H1 (cell line): ENCODE results near the gene FAM177B. TPM values are rescaled to one million over a fixed set of nuclear protein-coding genes. Genes with fewer than 3 reads are reported as not detected.

Source experiments
- CTCF ChIA-PET: fragments of 300-600 bp; sonication (Branson Sonifier 250); formaldehyde crosslinking; loops from one replicate; lab custom pipeline; 2021; ENCODE audit not compliant: partially characterized antibody; lab: Charles Lee
- POLR2A ChIA-PET: fragments of 300-600 bp; sonication (Branson Sonifier 250); formaldehyde crosslinking; loops from one replicate; lab custom pipeline; 2021; ENCODE audit warnings: inconsistent platforms; ENCODE audit not compliant: partially characterized antibody; lab: Charles Lee
- DNase-seq, 2 experiments: peaks; one replicate each; pipeline versions ENCODE4 v3.0.0 to v3.0.0-alpha.2; 2010 to 2022; ENCODE audit warnings: low spot score in 2 of 2, low read depth in 1 of 2, mixed read lengths in 1 of 2
- FAIRE-seq: peaks from 2 replicates; lab custom pipeline; 2011; peaks lifted over from hg19 to GRCh38; lab: Jason Lieb, UNC
- H2AFZ ChIP-seq: 2 replicates; pipeline ENCODE4 v1.8.1; 2012; ENCODE audit warnings: low read length, inconsistent platforms
- H2AK5ac ChIP-seq: 2 replicates; pipeline ENCODE4 v1.6.1; 2013; ENCODE audit warnings: low read depth, low read length
- H2BK120ac ChIP-seq: replicated peaks from 2 replicates; pipeline ENCODE3; 2013; ENCODE audit warnings: low read depth, low read length, inconsistent platforms
- H2BK12ac ChIP-seq: 2 replicates; pipeline ENCODE4 v1.6.1; 2013; ENCODE audit warnings: low read depth, low read length
- H2BK15ac ChIP-seq: 2 replicates; pipeline ENCODE4 v1.6.1; 2013; ENCODE audit warnings: low read length
- H2BK20ac ChIP-seq: 2 replicates; pipeline ENCODE4 v1.6.1; 2013; ENCODE audit warnings: low read length
- H2BK5ac ChIP-seq: 2 replicates; pipeline ENCODE4 v1.6.1; 2013; ENCODE audit warnings: low read depth, low read length
- H3K14ac ChIP-seq: 2 replicates; pipeline ENCODE4 v1.6.1; 2013; ENCODE audit warnings: inconsistent platforms; ENCODE audit not compliant: insufficient read length
- H3K18ac ChIP-seq: 2 replicates; pipeline ENCODE4 v1.6.1; 2013; ENCODE audit warnings: low read length; ENCODE audit errors: extremely low read depth
- H3K23ac ChIP-seq: 2 replicates; pipeline ENCODE4 v1.6.1; 2013; ENCODE audit warnings: inconsistent platforms; ENCODE audit not compliant: insufficient read length
- H3K23me2 ChIP-seq: 2 replicates; pipeline ENCODE4 v1.6.1; 2013; ENCODE audit warnings: low read depth, low read length
- H3K27ac ChIP-seq: 2 replicates; pipeline ENCODE4 v1.6.1; 2011; ENCODE audit warnings: low read depth, low read length, inconsistent platforms
- H3K27me3 ChIP-seq, 4 experiments: replicated peaks in 1 of 4; 1 replicate in 1 of 4; 2 replicates in 3 of 4; pipeline versions ENCODE4 v1.6.1 to v1.8.1; 2011 to 2013; ENCODE audit warnings: low read length in 3 of 4, mild to moderate bottlenecking in 3 of 4, inconsistent platforms in 2 of 4, mixed read lengths in 2 of 4, moderate library complexity in 1 of 4; ENCODE audit not compliant: control insufficient read depth in 3 of 4, insufficient read depth in 3 of 4; ENCODE audit errors: extremely low read depth in 1 of 4
- H3K36me3 ChIP-seq, 4 experiments: 2 replicates each; pipeline versions ENCODE4 v1.6.1 to v1.8.1; 2011 to 2013; ENCODE audit warnings: mild to moderate bottlenecking in 4 of 4, low read length in 3 of 4, moderate library complexity in 2 of 4, control low read depth in 1 of 4, inconsistent platforms in 1 of 4; ENCODE audit not compliant: insufficient read depth in 4 of 4, control insufficient read depth in 2 of 4
- H3K4ac ChIP-seq: replicated peaks from 2 replicates; pipeline ENCODE3; 2013; ENCODE audit warnings: low read length, low read depth, mixed read lengths, inconsistent platforms; ENCODE audit not compliant: insufficient read length
- H3K4me1 ChIP-seq, 4 experiments: replicated peaks in 1 of 4; 1 replicate in 1 of 4; 2 replicates in 3 of 4; pipeline versions ENCODE4 v1.6.1 to v1.8.1; 2011 to 2013; ENCODE audit warnings: low read length in 3 of 4, inconsistent platforms in 2 of 4, mixed read lengths in 1 of 4; ENCODE audit not compliant: insufficient read depth in 4 of 4, control insufficient read depth in 3 of 4
- H3K4me2 ChIP-seq, 2 experiments: 2 replicates each; pipeline versions ENCODE4 v1.6.1 to v1.8.1; 2011 to 2013; ENCODE audit warnings: low read depth in 2 of 2, low read length in 2 of 2, control low read depth in 1 of 2, inconsistent platforms in 1 of 2, mild to moderate bottlenecking in 1 of 2; ENCODE audit not compliant: insufficient read depth in 1 of 2
- H3K4me3 ChIP-seq, 4 experiments: fragments of 200-600, 300-600 bp in 1 of 4; sonication (generic), shearing (Covaris generic), sonication (Bioruptor Twin) in 1 of 4; 2 replicates each; pipeline versions ENCODE4 v1.5.1 to v1.8.1; 2011 to 2016; ENCODE audit warnings: low read length in 4 of 4, low read depth in 3 of 4, control low read depth in 2 of 4, inconsistent platforms in 2 of 4, mild to moderate bottlenecking in 2 of 4, mixed read lengths in 1 of 4, moderate library complexity in 1 of 4; ENCODE audit not compliant: insufficient read depth in 2 of 4; ENCODE audit errors: extremely low read depth in 1 of 4
- H3K56ac ChIP-seq: replicated peaks from 2 replicates; pipeline ENCODE3; 2013; ENCODE audit warnings: low read depth, mild to moderate bottlenecking, mixed read lengths, low read length, inconsistent platforms; ENCODE audit not compliant: insufficient read length
- H3K79me1 ChIP-seq: 2 replicates; pipeline ENCODE4 v1.6.1; 2013; ENCODE audit warnings: low read depth, low read length, control low read depth
- H3K79me2 ChIP-seq, 2 experiments: 2 replicates each; pipeline versions ENCODE4 v1.6.1 to v1.8.1; 2012 to 2013; ENCODE audit warnings: low read length in 2 of 2, mild to moderate bottlenecking in 2 of 2, inconsistent platforms in 1 of 2; ENCODE audit not compliant: insufficient read depth in 2 of 2, control insufficient read depth in 1 of 2
- H3K9ac ChIP-seq, 4 experiments: replicated peaks in 1 of 4; 1 replicate in 1 of 4; 2 replicates in 3 of 4; pipeline versions ENCODE4 v1.6.1 to v1.8.1; 2011 to 2013; ENCODE audit warnings: low read depth in 3 of 4, low read length in 3 of 4, control low read depth in 2 of 4, mild to moderate bottlenecking in 2 of 4, moderate library complexity in 2 of 4, inconsistent platforms in 1 of 4; ENCODE audit errors: extremely low read depth in 1 of 4
- H3K9me3 ChIP-seq, 2 experiments: 2 replicates each; pipeline versions ENCODE4 v1.6.1 to v1.8.1; 2012 to 2013; ENCODE audit warnings: mild to moderate bottlenecking in 2 of 2, moderate library complexity in 2 of 2, control low read depth in 1 of 2, inconsistent platforms in 1 of 2, low read depth in 1 of 2, low read length in 1 of 2, mixed read lengths in 1 of 2; ENCODE audit not compliant: insufficient read depth in 2 of 2
- H4K20me1 ChIP-seq, 2 experiments: replicated peaks in 1 of 2; 2 replicates each; pipeline versions ENCODE3 to v1.8.1; 2011 to 2013; ENCODE audit warnings: inconsistent platforms in 2 of 2, low read length in 2 of 2, mild to moderate bottlenecking in 1 of 2; ENCODE audit not compliant: insufficient read depth in 2 of 2, control insufficient read depth in 1 of 2
- H4K5ac ChIP-seq: 2 replicates; pipeline ENCODE4 v1.6.1; 2013; ENCODE audit warnings: low read length, low read depth, mixed read lengths, inconsistent platforms; ENCODE audit not compliant: insufficient read length
- H4K8ac ChIP-seq: 2 replicates; pipeline ENCODE4 v1.8.0; 2013; ENCODE audit warnings: mild to moderate bottlenecking, moderate library complexity, low read length, inconsistent platforms; ENCODE audit not compliant: insufficient read depth; ENCODE audit errors: extremely low read depth
- H4K91ac ChIP-seq: replicated peaks from 2 replicates; pipeline ENCODE3; 2013; ENCODE audit warnings: low read length, mixed read lengths, inconsistent platforms; ENCODE audit not compliant: insufficient read length
- ASH2L ChIP-seq: fragments of 200-600, 300-600 bp; sonication (generic); IDR thresholded peaks from one replicate; pipeline ENCODE4 v1.7.1; 2017; ENCODE audit warnings: low read length
- CEBPB ChIP-seq: IDR thresholded peaks from 2 replicates; pipeline ENCODE4 v1.6.1; 2012; ENCODE audit warnings: low read depth, low read length
- CREB1 ChIP-seq: IDR thresholded peaks from 2 replicates; pipeline ENCODE4 v1.6.1; 2012; ENCODE audit warnings: inconsistent platforms
- CTBP2 ChIP-seq: IDR thresholded peaks from 2 replicates; pipeline ENCODE4 v1.7.0; 2011; ENCODE audit warnings: borderline replicate concordance, mild to moderate bottlenecking, moderate library complexity, mixed read lengths, low read length; ENCODE audit not compliant: insufficient read depth, insufficient read length
- JUN ChIP-seq: IDR thresholded peaks from 2 replicates; pipeline ENCODE4 v1.6.1; 2011; ENCODE audit warnings: low read depth, mild to moderate bottlenecking, improper control_type of control experiment, low read length
- KDM1A ChIP-seq: fragments of 200-600, 300-600 bp; sonication (generic); IDR thresholded peaks from 2 replicates; pipeline ENCODE4 v1.7.1; 2016; ENCODE audit warnings: mild to moderate bottlenecking, low read length, borderline replicate concordance
- POLR2AphosphoS5 ChIP-seq: IDR thresholded peaks from 2 replicates; pipeline ENCODE4 v1.6.1; 2011; ENCODE audit warnings: low read depth, low read length
- SP2 ChIP-seq: IDR thresholded peaks from 2 replicates; pipeline ENCODE4 v1.6.1; 2012; ENCODE audit warnings: mild to moderate bottlenecking, low read length, inconsistent platforms
- SUZ12 ChIP-seq: fragments of 200-600 bp; sonication (generic); IDR thresholded peaks from 2 replicates; pipeline ENCODE4 v1.6.1; 2012; ENCODE audit warnings: mild to moderate bottlenecking, inconsistent platforms, low read length, moderate library complexity, mixed read lengths
- TAF7 ChIP-seq: optimal IDR thresholded peaks from 2 replicates; pipeline ENCODE3; 2011; ENCODE audit warnings: low read depth, mild to moderate bottlenecking, inconsistent platforms, low read length, moderate library complexity, borderline replicate concordance
- ZNF274 ChIP-seq: IDR thresholded peaks from 2 replicates; pipeline ENCODE4 v1.7.0; 2012; ENCODE audit warnings: low read length, borderline replicate concordance; ENCODE audit errors: extremely low read depth
- WGBS, 2 experiments: shearing (Covaris generic) in 1 of 2; methylation state at CpG; one replicate each; pipeline versions ENCODE4 v1.1.6 to v1.1.7; 2013 to 2015; ENCODE audit warnings: low lambda C conversion rate in 2 of 2, mixed read lengths in 2 of 2, inconsistent platforms in 1 of 2, low coverage in 1 of 2, missing lambda C conversion rate in 1 of 2; ENCODE audit not compliant: insufficient replicate concordance in 2 of 2, insufficient coverage in 1 of 2, insufficient read length in 1 of 2; ENCODE audit errors: extremely low coverage in 1 of 2, missing lambda C conversion rate in 1 of 2; 5-methylcytosine and 5-hydroxymethylcytosine counted together
- polyA plus RNA-seq, 7 experiments: library from polyadenylated mRNA; depleted of rRNA in 3 of 7; stranded (reverse) in 5 of 7; unstranded in 2 of 7; fragments of >200 nt in 5 of 7; fragments of 200-250 nt in 2 of 7; gene quantifications; 1 replicate in 5 of 7; 2 replicates in 1 of 7; 4 replicates in 1 of 7; pipeline versions ENCODE4 v1.2.1 to v1.2.3, GENCODE V29; 2011 to 2013; ENCODE audit warnings: missing spikeins in 2 of 7, mixed read lengths in 2 of 7
- total RNA-seq: library from RNA; stranded (reverse); fragmentation: NEBNext Ultra II Directional; extraction: Animal tissue kit (Norgen Biotek cat#: 25700); gene quantifications from 2 replicates; pipeline ENCODE4 v1.2.1, GENCODE V29; 2021
- TF ChIP-seq, protein P1 (sequence below), 3 experiments: IDR thresholded peaks; 1 replicate in 2 of 3; 2 replicates in 1 of 3; pipeline versions ENCODE4 v1.5.1 to v1.6.1; 2011; ENCODE audit warnings: low read length in 3 of 3, mild to moderate bottlenecking in 3 of 3, inconsistent platforms in 2 of 3, low read depth in 1 of 3, moderate library complexity in 1 of 3; ENCODE audit not compliant: insufficient read depth in 1 of 3; ENCODE audit errors: control extremely low read depth in 1 of 3

The FAM177B gene
- total and polyA plus RNA-seq, 2 of the 8 experiments (the other 6 are each of a cell fraction or from before 2014, with no cell fraction given) = 0.06 TPM; not detected in 1

DNA sequence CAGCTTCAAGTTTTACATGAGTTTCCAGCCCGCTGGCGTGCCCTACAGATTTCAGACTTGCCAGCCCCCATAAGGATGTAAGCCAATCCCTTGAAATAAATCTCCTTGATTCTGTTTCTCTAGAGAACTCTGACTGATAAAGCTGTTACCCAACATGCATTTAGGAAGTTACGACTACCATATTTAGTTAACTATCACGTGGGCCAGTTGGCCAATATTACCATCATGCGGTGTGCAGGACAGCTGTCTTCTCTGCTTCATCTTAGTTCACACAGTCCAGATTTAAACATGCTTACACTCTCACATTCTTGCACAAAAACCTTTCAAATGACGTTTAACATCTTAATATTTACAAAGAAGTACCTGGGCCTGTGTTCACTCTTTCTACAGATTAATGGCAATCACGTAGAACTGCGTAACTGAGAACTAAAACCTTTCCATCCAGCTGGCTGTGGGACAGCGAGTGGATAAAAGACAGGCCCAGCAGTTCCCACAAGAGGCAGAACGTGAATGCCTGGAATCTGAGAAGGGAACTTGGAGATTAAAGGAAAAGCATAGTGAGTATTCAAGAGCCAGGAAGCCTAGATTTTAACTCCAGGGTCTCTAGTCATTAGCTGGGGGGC, 20.8 kb downstream of the FAM177B start:
- no peaks in the 10 kb centered on the region for H3K4me1 ChIP-seq
- H3K36me3 ChIP-seq = no peaks in the 10 kb centered on the region
- no peak for FAIRE-seq
- no peak overlapping the region for H4K91ac ChIP-seq
- no peak overlapping the region for H3K4me3 ChIP-seq
- no peak overlapping the region for H4K8ac ChIP-seq
- H3K27ac ChIP-seq = no peak overlapping the region
- no peak overlapping the region for H3K56ac ChIP-seq
- H3K23me2 ChIP-seq = no peaks in the 10 kb centered on the region
- POLR2A ChIA-PET = no interaction called here
- no peak overlapping the region for H4K5ac ChIP-seq
- no peak overlapping the region for H2BK20ac ChIP-seq
- H3K4ac ChIP-seq = no peak overlapping the region
- no peak for DNase-seq
- 82% methylated on average over 10 of the region's 10 CpGs; no CpG with 5 or more reads in 1 of the 2 experiments for WGBS, 2 experiments
- no peak overlapping the region for H3K9ac ChIP-seq
- H3K27me3 ChIP-seq = no peaks in the 10 kb centered on the region
- no peak overlapping the region for H2BK120ac ChIP-seq
- no peak overlapping the region for H2BK15ac ChIP-seq
- no peaks in the 10 kb centered on the region for H3K9me3 ChIP-seq
- no peaks in the 10 kb centered on the region for H4K20me1 ChIP-seq
- H3K14ac ChIP-seq = no peak overlapping the region
- H2BK5ac ChIP-seq = no peak overlapping the region
- H3K79me1 ChIP-seq = no peaks in the 10 kb centered on the region
- H2BK12ac ChIP-seq = no peak overlapping the region
- no peak overlapping the region for H2AFZ ChIP-seq
- no peak overlapping the region for H2AK5ac ChIP-seq
- CTCF ChIA-PET = interaction anchor here (0.7 to 2.4 kb wide), 4 partner anchors 11 to 332 kb away, joined by 3 to 12 read pairs (median 3); no protein-coding TSS in a partner anchor
- no peak overlapping the region for H3K4me2 ChIP-seq
- H3K18ac ChIP-seq = no peak overlapping the region
- H3K23ac ChIP-seq = no peak overlapping the region
- no peaks in the 10 kb centered on the region for H3K79me2 ChIP-seq
- TF ChIP-seq ASH2L (no peak), SUZ12 (no peak), ZNF274 (no peak), KDM1A (no peak), TAF7 (no peak), CREB1 (no peak), CTBP2 (no peak), CEBPB (no peak), SP2 (no peak), JUN (no peak), POLR2AphosphoS5 (no peak)
- TF ChIP-seq, protein P1, sequence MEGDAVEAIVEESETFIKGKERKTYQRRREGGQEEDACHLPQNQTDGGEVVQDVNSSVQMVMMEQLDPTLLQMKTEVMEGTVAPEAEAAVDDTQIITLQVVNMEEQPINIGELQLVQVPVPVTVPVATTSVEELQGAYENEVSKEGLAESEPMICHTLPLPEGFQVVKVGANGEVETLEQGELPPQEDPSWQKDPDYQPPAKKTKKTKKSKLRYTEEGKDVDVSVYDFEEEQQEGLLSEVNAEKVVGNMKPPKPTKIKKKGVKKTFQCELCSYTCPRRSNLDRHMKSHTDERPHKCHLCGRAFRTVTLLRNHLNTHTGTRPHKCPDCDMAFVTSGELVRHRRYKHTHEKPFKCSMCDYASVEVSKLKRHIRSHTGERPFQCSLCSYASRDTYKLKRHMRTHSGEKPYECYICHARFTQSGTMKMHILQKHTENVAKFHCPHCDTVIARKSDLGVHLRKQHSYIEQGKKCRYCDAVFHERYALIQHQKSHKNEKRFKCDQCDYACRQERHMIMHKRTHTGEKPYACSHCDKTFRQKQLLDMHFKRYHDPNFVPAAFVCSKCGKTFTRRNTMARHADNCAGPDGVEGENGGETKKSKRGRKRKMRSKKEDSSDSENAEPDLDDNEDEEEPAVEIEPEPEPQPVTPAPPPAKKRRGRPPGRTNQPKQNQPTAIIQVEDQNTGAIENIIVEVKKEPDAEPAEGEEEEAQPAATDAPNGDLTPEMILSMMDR (IDR thresholded peaks at IDR 0.05; ENCODE audit: control extremely low read depth in 1 of 3, insufficient read depth in 1 of 3, low read depth in 1 of 3, low read length in 3 of 3) = no peak
